HG03139 (cell line): Measurements from ENCODE around the gene IARS2.
"Not testable (repeated sequence)": the region's sequence is repeated elsewhere in the genome, so short reads cannot be mapped to it uniquely, and the experiment has no call there.

Source experiments
- ATAC-seq: cut with Tn5 transposase; IDR thresholded peaks from one replicate; pipeline ENCODE4 v1.9.1; 2021; ENCODE audit not compliant: unreplicated experiment

Gene IARS2

GRCh38 chr1:220094016-220094911, at the start of gene IARS2:
TSS of gene IARS2 (plus strand) at chr1:220094132. CDS start at chr1:220094217, 85 bp downstream.
- peak; percentile 55 for ATAC-seq

DNA sequence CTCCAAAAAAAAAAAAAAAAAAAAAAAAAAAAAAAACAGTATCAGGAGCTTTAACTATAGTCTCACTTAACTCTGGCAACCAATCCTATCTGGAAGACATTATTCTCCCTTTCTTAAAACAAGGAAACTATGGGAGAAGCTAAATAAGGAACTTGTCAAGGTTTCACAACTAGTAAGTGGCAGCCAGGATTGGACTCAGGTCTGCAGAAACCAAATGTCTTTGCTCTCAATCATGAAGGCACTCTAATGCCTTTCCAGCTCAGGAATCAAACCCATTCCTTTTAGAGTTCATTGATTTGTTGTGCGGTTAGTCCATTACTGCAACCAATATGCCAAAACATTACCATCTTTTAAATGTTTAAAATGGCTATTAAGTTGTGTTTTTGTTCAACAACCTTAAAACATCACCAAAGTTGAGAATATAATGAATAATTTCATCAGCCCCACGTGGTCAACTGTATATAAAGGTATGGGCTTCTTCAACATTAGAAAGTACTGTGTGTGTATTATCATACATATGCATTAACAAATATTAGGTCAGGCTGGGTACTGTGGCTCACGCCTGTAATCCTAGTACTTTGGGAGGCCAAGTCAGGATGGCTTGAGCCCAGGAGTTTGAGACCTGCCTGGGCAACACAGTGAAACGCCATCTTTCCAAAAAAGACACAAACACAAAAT, 49.1 kb upstream of the IARS2 start:
- ATAC-seq: no peak

DNA sequence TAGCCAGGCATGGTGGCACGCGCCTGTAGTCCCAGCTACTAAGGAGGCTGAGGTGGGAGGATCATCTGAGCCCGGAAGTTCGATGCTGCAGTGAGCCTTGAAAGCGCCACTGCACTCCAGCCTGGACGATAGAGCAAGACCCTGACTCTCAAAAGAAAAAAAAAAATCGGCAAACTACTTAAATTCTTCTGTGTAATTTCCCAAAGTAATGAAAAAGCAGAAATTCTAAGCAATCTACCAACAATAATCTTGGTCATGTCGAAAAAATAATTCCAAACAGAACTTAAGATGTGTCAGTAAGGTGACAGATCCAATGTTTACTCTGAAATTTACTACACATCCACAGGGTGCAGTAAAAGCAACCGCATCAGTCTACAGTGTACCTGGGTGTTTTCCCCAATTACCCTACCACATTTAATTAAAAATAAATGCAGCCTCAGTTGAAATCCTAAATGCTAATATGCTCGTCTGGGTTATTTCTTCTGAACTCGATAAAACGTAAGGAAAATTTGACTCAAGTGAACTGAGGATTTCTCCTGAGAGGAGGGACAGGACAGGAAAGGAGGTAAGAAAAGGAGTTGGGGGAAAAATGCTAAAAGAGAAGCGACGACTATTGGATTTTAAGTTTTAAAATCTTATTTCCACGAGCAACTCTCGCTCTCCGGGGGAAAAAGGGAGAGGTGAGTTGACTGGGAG, 48.4 kb upstream of the IARS2 start:
- no peak for ATAC-seq

DNA sequence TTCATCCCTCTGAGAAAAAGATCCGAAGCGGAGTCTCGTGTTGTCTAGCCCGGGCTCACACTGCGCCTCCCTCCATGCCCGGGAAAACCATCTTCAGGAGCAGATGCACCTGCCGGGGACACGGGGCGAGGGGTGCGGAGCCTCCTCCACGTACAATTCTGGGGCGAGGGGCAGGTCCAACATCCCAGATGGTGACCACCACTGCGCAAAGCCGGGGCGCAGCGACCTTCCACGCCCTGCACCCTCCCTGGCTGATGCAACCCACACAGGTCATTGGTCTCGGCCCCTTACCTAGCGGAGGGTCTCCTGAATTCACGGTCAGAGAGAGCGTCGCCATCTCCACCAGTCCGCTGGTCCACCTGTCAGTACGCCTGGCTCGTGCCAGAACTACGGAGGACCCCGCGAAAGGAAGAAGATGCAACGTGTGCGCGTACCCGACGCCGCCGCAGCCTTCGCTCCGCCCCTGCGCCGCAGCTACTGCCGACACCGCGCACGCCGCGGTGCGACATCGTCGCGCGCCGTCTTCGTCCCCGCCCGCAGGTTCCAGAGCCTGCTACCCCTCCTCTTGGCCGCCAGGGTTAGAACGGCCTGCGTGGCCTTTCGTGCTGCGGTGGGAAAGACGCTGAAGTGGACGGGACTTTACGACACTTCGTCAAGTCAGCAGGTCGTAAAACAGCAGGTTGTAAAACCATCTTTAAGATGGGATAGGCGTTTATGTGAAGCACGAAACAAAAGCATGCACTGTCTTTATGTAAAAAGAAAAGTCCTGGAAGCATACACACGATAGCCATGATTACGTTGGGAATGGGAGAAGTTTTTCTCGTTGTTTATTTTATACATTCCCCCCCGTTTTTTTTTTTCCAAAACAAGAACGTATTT, 47.6 kb upstream of the IARS2 start, which contains the start of gene EPRS1:
Gene EPRS1, minus strand, starts transcription at position 454 of the 879 bp plus-strand sequence. Its CDS starts 117 bp downstream, at position 337.
- peak; percentile 99 for ATAC-seq

DNA sequence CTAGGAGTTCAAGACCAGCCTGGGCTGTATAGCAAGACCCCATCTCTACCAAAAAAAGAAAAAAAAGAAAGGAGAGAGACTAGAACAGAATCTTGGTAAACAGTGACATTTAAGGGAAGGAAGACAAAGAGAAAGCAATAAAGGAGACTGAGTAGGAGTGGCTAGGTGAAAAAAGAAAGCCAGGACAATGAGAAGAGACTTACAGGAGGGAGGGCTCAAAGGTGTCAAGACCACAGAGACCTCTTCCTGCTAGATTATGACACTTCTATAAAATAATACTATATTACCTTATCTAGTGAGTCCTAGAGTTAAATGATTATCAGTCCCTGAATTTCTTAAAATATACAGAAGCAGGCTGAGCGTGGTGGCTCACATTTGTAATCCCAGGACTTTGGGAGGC, 37.6 kb upstream of the IARS2 start:
- no peak for ATAC-seq

DNA sequence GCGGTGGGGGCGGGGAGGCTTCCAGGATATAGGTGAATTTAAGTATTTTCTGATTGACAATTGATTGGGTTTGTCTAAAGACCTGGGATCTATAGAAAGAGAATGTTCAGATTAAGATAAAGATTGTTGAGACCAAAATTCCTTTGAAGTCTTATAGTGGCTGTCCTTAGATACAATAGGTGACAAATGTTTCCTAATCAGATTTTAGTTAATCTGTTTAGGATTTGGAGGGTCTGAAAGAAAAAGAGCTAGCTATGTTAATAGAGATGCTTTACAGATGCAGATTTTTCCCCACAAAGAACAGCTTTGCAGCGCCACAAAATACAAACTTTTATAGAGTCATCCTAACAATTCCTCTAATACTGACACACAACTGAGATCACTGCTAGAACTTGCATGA, 33.1 kb upstream of the IARS2 start:
- ATAC-seq: no peak

DNA sequence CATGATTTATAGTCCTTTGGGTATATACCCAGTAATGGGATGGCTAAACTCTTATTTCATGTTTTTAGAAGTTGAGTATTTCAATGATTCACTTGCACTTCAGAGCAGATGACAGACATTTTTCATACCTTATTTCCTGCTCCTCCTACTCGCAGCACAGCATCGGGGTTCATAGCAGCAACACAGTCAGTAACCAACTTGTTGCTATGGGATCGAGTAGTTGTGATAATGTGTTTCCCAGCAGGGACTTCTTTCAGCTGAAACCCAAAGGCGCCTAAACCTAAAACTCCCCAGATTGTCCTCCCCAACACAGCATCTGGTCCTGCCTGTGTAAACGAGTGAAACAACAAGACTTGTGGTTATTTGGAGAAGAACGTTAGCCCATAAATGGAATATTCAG, 31.3 kb upstream of the IARS2 start:
- no peak for ATAC-seq

DNA sequence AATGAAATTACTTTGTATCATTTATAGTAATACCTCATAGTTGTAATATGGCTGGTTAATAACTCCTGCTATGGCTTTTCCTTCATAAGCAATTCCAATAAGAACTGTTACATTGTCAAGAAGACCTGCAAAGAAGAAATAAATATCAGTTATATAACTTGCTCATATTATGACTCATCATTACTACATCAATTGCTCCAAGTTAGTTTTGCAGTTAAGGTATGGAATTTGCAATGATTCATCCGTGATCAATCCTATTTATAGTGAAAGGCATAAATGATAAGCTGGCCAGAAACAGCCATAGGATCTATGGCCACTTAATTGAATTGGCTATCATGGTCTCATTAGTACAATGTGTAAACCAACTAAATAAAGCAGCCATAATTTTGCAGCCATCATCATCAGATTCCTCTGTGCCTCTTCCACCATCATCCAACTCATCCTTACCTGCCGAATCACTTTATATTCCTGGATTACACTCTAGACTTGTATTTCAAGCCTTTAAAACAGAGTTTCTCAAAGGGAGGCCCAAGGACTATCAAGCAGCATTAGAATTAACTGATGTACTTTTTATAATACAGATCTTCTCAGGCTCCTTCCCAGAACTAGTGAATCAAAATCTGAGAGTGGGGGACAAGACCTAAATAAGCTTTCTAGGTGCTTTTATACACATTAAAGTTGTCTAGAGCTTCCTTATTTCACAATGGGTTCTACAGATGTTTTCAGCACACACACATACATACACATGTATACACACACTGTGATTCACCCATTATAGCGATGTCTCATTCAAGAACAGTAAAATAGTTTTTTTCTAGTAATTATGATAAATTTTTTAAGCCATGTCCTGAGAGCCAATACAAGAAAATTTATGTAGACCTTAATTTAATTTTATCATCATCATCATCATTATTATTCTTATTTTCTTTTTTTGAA, 26.4 kb upstream of the IARS2 start:
- ATAC-seq: no peak

GRCh38 chr1:220076861-220077762, 16.8 kb upstream of the IARS2 start:
- ATAC-seq: no peak

- no peak for ATAC-seq
Measured at GRCh38 chr1:220077887-220078286, 16.0 kb upstream of the IARS2 start.

GRCh38 chr1:220084460-220084859, 9.5 kb upstream of the IARS2 start:
- no peak for ATAC-seq

GRCh38 chr1:220086261-220086686, 7.7 kb upstream of the IARS2 start:
- peak; percentile 38 for ATAC-seq

DNA sequence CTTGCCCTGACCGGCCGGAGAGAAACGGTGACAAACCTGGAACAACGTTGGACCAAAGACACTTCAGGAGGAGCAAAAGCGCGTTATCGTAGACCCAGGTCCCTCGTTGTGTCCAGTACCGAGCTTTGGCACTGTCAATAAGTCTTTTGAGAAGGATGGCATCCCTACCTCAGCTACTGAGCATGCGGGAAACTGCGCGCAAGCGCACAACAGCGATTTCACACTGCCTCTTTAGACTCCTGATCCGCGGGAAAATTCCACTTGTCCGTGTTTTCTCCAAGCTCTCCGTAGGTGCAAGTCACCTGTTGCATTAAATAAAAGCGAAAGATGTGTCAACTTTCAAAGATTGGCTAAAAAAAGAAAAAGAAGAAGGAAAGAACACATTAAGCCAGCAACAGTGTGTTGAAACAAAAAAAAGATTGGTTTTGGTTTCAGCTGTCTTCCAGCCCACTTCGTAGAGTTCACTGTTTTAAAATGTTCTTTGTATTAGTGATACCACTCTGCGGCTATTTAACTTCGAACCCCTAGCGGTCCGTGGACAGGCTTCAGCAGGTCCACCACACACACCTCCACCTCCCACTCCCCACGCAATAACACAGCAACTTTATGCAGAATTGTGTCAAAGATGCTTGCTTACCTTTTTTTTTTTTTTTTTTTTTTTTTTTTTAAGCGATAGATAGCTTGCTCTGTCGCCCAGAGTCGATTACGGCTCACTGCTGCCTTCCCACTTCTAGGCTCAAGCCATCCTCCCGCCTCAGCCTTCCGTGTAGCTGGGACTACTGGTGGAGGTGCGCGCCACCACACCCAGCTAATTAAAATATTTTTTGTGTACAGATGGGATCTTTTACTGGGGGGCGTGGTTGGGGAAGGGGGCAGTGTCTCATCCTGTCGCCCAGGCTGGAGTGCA, 4.0 kb upstream of the IARS2 start, which contains the start of gene BPNT1:
Gene BPNT1, minus strand, starts transcription at position 139 of the 907 bp plus-strand sequence. CDS start 9,942 bp downstream, outside the sequence.
- ATAC-seq: peak; percentile 60

DNA sequence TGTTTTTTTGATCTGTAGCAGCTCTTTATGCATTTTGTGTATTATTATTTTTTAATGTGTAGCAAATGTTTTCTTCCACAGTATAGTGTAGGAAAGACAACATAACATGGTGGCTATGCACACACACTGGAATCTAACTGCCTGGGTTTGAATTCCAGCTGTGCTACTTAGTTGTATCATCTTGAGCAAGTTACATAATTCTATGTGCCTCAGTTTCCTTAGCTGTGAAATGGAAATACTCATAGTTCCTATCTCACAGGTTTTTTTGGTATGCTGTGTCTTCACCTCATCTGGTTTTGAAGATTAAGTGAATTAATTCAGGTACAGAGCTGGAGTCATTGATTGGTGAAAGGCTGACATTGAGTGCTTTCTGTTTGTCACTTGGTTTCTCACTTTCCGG, 1.2 kb upstream of the IARS2 start:
- no peak for ATAC-seq

DNA sequence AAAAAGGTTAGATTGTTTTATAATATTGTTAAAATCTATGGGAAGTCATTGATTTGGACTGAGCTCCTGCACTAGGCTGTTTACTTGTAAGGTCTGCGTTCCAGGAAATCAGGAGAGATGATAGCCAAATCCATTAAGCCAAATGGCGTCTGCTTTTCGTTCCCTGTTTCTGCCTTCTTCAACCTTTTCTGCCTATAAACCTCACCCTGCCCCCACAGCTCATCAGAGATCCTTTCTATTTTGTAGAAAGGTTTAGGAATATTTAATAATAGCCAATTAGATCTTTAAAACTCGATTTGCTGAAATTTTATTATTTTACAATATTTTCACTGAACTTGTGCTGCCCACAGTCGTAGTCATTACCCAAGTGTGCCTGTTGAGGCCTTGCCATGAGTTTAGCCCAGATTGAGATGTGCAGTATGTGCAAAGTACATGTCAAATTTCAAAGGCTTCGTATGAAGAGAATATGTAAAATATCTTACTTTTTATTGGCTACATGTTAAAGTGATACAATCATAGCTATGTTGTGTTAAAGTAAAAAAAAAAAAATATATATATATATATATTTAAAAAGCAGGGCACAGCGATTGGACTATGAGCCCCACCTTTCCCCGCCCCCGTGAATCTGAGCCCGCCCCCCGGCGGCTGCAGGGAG, 444 bp upstream of the IARS2 start:
- peak; percentile 3 for ATAC-seq

DNA sequence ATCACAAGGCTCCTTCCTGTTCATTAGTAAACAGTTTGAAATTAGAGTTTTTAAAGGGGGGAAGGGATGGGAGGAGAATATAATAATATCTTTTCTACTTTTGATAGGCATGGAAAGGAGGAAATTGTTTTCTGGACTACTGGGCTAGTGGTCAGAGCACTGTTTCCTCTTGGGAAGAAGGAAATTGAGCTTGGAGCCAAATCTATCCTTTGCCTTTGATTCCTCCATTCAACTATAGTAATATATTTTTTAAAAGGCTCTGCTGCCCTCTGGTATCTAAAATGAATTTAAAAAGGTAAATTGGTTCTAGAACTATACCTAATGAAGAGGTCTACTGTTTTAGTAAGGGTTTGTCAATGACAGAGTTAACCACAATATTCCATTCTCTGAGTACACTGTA, 5.9 kb downstream of the IARS2 start:
- no peak for ATAC-seq

DNA sequence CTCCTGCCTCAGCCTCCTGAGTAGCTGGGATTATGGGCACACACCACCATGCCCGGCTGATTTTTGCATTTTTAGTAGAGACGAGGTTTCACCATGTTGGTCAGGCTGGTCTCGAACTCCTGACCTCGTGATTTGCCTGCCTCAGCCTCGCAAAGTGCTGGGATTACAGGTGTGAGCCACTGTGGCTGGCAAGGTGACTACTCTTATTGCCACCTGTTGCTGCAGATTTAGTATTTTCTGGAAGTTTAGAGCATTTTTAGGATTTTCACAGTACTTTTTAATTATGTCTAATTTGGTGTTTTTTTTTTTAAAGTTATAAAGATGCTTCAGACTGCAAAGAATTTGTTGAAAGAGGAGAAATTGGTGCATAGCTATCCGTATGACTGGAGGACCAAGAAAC, 16.5 kb downstream of the IARS2 start:
- ATAC-seq: not testable (repeated sequence)
